ENCODE data around the gene NOP9. TPM values are rescaled to one million over a fixed set of nuclear protein-coding genes. Genes with fewer than 3 reads are reported as not detected.

Gene NOP9
- polyA plus RNA-seq (2011; rRNA removed) (13.9 and 16.3 TPM in 2 replicates), polyA minus RNA-seq (2011; rRNA and poly(A)+ RNA removed) (19.8 and 35.0 TPM in 2 replicates)

- DNase-seq (ENCODE audit: low read depth): peak; percentile 32
- H3K36me3 ChIP-seq (ENCODE audit: control insufficient read depth, insufficient read depth, low read length): peaks cover 20% of the 10 kb centered on the region
- H3K4me3 ChIP-seq (ENCODE audit: low read depth, low read length): peak within 1 kb of the TSS; percentile 72
- no peak for TF ChIP-seq CTCF (IDR thresholded peaks at IDR 0.05; ENCODE audit: insufficient read depth, low read depth, low read length)
- ChIA-PET POLR2A (interaction anchor here (1.0 kb wide), 1 partner anchor 104 kb away, joined by 3 read pairs; no protein-coding TSS in a partner anchor), CTCF (interaction anchor here (0.7 to 9.8 kb wide), 16 partner anchors 10 to 242 kb away, joined by 3 to 205 read pairs (median 4); partner anchors contain the start of genes CHMP4A, CIDEB, LTB4R and LTB4R2)
- no peaks in the 10 kb centered on the region for H3K27me3 ChIP-seq (ENCODE audit: control insufficient read depth, insufficient read depth, low read length)
Measured at GRCh38 chr14:24299255-24300191, at the start of gene NOP9, which contains the start of gene DHRS1. Gene NOP9, plus strand, starts transcription at chr14:24299850. Its CDS starts 105 bp downstream, at chr14:24299955. Gene DHRS1, minus strand, starts transcription at chr14:24299780. Its CDS starts 674 bp downstream, at chr14:24299106.

- peaks cover 1% of the 10 kb centered on the region; the same call in 1 of the 2 replicates for H3K36me3 ChIP-seq (ENCODE audit: control insufficient read depth, insufficient read depth, low read length)
- no peaks in the 10 kb centered on the region for H3K27me3 ChIP-seq (ENCODE audit: control insufficient read depth, insufficient read depth, low read length)
- DNase-seq (ENCODE audit: low read depth): no peak
- CTCF ChIA-PET: interaction anchor here (0.7 to 4.0 kb wide), 8 partner anchors 7 to 54 kb away, joined by 3 to 28 read pairs (median 4); partner anchors contain the start of genes DHRS1, RABGGTA and TINF2
- TF ChIP-seq CTCF (IDR thresholded peaks at IDR 0.05; ENCODE audit: insufficient read depth, low read depth, low read length): no peak
- no peak overlapping the region for H3K4me3 ChIP-seq (ENCODE audit: low read depth, low read length)
- POLR2A ChIA-PET: no interaction called here
Measured at GRCh38 chr14:24250354-24250753, 49.3 kb upstream of the NOP9 start.

GRCh38 chr14:24251880-24252288, 47.8 kb upstream of the NOP9 start:
- H3K36me3 ChIP-seq (ENCODE audit: control insufficient read depth, insufficient read depth, low read length): peaks cover 1% of the 10 kb centered on the region; the same call in 1 of the 2 replicates
- ChIA-PET POLR2A (no interaction called here), CTCF (interaction anchor here (1.0 to 4.0 kb wide), 11 partner anchors 9 to 91 kb away, joined by 3 to 28 read pairs (median 5); partner anchors contain the start of genes CIDEB, DHRS1, LTB4R2 and NOP9)
- no peak overlapping the region for H3K4me3 ChIP-seq (ENCODE audit: low read depth, low read length)
- TF ChIP-seq CTCF (IDR thresholded peaks at IDR 0.05; ENCODE audit: insufficient read depth, low read depth, low read length): peak; percentile 15; the same call in 1 of the 2 replicates
- DNase-seq (ENCODE audit: low read depth): no peak
- H3K27me3 ChIP-seq (ENCODE audit: control insufficient read depth, insufficient read depth, low read length): no peaks in the 10 kb centered on the region

GRCh38 chr14:24252289-24253124, 47.1 kb upstream of the NOP9 start:
- Histone ChIP-seq H3K36me3 (ENCODE audit: control insufficient read depth, insufficient read depth, low read length) (peaks cover 1% of the 10 kb centered on the region; the same call in 1 of the 2 replicates), H3K4me3 (ENCODE audit: low read depth, low read length) (no peak overlapping the region), H3K27me3 (ENCODE audit: control insufficient read depth, insufficient read depth, low read length) (no peaks in the 10 kb centered on the region)
- no peak for DNase-seq (ENCODE audit: low read depth)
- POLR2A ChIA-PET: no interaction called here
- no peak for TF ChIP-seq CTCF (IDR thresholded peaks at IDR 0.05; ENCODE audit: insufficient read depth, low read depth, low read length)
- CTCF ChIA-PET: interaction anchor here (0.8 to 4.0 kb wide), 10 partner anchors 10 to 80 kb away, joined by 3 to 28 read pairs (median 6); partner anchors contain the start of genes CIDEB, DHRS1, LTB4R2 and NOP9

All from BJ (cell line).